ENCODE results near the gene ORM2. TPM values are rescaled to one million over a fixed set of nuclear protein-coding genes. Genes with fewer than 3 reads are reported as not detected.

Gene ORM2
- total RNA-seq, 1 experiment from 2014 or later = not detected

DNA sequence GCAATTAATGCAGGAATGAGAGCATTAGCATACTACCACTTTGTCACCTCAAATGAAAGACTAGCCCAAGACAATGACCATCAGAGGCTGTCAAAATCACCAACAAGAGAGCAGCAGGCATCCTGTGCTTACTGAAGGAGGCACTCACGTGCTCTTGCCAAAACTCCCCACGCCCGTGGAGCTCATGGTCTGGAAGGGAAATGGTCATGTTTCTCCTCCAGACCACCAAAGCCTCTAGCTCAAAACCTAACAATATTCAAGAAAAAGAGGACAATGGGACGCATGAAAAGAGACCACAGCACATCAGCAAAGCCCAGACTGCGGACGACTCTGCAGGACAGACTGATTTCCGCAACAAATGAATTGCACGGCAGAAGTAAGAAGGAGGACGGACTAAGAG lies 45.3 kb downstream of the ORM2 start:
- H4K20me1 ChIP-seq (ENCODE audit: insufficient read depth, low read depth, low read length) = no peaks in the 10 kb centered on the region
- H2AFZ ChIP-seq (ENCODE audit: low read length) = no peak overlapping the region
- H3K36me3 ChIP-seq (ENCODE audit: insufficient read depth, low read length) = peaks cover 49% of the 10 kb centered on the region
- H3K9ac ChIP-seq (ENCODE audit: low read length) = no peak overlapping the region
- H3K27me3 ChIP-seq (ENCODE audit: low read length) = no peaks in the 10 kb centered on the region
- H3K4me3 ChIP-seq (ENCODE audit: low read length) = no peak overlapping the region
- H3K79me2 ChIP-seq (ENCODE audit: low read length) = peaks cover 47% of the 10 kb centered on the region
- no peaks in the 10 kb centered on the region for H3K9me3 ChIP-seq (ENCODE audit: low read length)
- no peak for DNase-seq
- peaks cover 50% of the 10 kb centered on the region for H3K4me1 ChIP-seq (ENCODE audit: low read length)
- no peak overlapping the region for H3K4me2 ChIP-seq (ENCODE audit: low read depth, low read length, poor library complexity, severe bottlenecking)
- H3K27ac ChIP-seq (ENCODE audit: low read length) = peak overlapping the region; percentile 97
- H3K9me2 ChIP-seq (replicated peaks; ENCODE audit: insufficient read depth, low read length) = no peaks in the 10 kb centered on the region

DNA sequence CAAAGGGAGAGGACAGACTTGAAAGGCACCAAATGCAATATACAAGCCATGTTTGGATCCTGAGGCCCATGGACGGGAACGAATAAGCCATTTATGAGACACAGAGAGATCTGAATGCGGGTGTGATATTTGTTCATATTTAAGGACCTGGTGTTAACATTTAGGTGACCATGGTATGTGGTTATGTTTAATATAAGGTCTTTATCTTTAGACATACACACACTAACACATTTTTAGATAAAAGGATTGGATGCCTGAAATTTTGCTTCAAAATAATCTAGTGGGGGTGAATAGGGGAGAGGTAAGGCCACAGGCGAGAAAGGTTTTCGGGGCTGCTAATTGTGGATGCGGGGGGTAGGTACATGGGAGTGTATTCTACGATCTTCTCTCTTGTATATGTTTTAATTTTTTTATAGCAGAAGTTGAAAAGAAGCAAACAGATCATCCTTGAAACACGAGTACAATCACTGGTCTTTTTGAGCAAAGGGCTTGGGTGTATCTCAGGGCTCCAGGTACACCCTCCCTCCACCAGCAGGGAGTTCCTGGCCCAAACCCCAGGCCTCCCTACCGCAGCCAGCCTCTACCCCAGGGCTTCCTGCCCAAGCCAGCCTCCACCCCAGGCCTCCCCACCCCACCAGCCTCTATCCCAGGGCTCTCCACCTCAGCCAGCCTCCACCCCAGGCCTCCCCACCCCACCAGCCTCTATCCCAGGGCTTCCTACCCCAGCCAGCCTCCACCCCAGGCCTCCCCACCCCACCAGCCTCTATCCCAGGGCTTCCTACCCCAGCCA lies 45.9 kb downstream of the ORM2 start:
- Histone ChIP-seq H3K36me3 (ENCODE audit: insufficient read depth, low read length) (peaks cover 53% of the 10 kb centered on the region), H3K9me2 (replicated peaks; ENCODE audit: insufficient read depth, low read length) (no peaks in the 10 kb centered on the region), H3K4me2 (ENCODE audit: low read depth, low read length, poor library complexity, severe bottlenecking) (no peak overlapping the region), H3K79me2 (ENCODE audit: low read length) (peaks cover 48% of the 10 kb centered on the region), H3K4me1 (ENCODE audit: low read length) (peaks cover 50% of the 10 kb centered on the region), H4K20me1 (ENCODE audit: insufficient read depth, low read depth, low read length) (no peaks in the 10 kb centered on the region), H3K27me3 (ENCODE audit: low read length) (no peaks in the 10 kb centered on the region), H3K27ac (ENCODE audit: low read length) (peak overlapping the region; percentile 97), H3K4me3 (ENCODE audit: low read length) (no peak overlapping the region), H2AFZ (ENCODE audit: low read length) (no peak overlapping the region), H3K9me3 (ENCODE audit: low read length) (no peaks in the 10 kb centered on the region), H3K9ac (ENCODE audit: low read length) (no peak overlapping the region)
- no peak for DNase-seq

DNA sequence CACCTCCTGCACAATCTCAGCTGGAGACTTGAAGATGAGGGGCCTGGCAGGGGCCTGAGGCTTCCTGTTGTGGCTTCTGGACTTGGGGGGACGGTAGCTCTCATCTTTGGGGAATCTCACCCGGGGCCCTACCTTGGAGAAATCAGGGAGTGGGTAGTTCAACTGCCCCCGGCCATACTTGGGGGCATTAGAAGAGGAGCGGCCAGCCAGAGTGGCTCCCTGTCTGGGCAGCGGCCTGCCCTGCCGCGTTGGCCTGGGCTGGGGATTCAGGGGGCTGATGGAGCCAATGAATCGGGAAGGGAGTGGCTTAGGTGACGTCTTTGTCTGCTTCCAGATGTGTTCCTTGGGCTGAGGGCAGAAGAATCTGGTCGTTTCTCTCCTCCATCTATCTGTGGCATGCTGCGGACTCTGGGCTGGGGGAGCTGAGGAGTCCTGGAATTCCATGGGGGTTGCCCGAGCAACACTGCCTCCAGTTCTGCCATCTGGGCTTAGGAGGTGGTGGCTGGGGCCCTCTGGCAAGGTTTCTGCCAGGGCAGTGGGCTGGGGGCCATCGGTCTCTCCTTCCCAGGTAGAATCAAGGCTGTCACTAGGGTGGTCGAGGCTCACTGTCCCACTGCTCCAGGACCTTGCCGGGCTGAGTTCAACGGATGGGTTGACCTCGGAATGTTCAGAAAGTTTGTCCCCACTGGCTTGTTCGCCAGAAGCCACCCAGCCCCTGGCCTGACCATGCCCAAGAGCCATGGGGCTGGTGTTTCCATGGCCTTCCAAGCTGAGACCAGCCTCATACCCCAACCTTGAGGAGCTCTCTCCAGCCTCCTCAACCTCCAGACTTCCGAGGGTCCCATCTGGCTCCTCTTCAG lies 47.1 kb downstream of the ORM2 start:
- H3K27ac ChIP-seq (ENCODE audit: low read length) = peak overlapping the region; percentile 32; the same call in 1 of the 2 replicates
- H3K79me2 ChIP-seq (ENCODE audit: low read length) = peaks cover 53% of the 10 kb centered on the region
- no peaks in the 10 kb centered on the region for H4K20me1 ChIP-seq (ENCODE audit: insufficient read depth, low read depth, low read length)
- peaks cover 47% of the 10 kb centered on the region for H3K36me3 ChIP-seq (ENCODE audit: insufficient read depth, low read length)
- no peak overlapping the region for H2AFZ ChIP-seq (ENCODE audit: low read length)
- DNase-seq = no peak
- H3K9ac ChIP-seq (ENCODE audit: low read length) = no peak overlapping the region
- H3K4me3 ChIP-seq (ENCODE audit: low read length) = no peak overlapping the region
- H3K4me1 ChIP-seq (ENCODE audit: low read length) = peaks cover 48% of the 10 kb centered on the region
- H3K4me2 ChIP-seq (ENCODE audit: low read depth, low read length, poor library complexity, severe bottlenecking) = no peak overlapping the region
- H3K9me3 ChIP-seq (ENCODE audit: low read length) = no peaks in the 10 kb centered on the region
- no peaks in the 10 kb centered on the region for H3K9me2 ChIP-seq (replicated peaks; ENCODE audit: insufficient read depth, low read length)
- H3K27me3 ChIP-seq (ENCODE audit: low read length) = no peaks in the 10 kb centered on the region

DNA sequence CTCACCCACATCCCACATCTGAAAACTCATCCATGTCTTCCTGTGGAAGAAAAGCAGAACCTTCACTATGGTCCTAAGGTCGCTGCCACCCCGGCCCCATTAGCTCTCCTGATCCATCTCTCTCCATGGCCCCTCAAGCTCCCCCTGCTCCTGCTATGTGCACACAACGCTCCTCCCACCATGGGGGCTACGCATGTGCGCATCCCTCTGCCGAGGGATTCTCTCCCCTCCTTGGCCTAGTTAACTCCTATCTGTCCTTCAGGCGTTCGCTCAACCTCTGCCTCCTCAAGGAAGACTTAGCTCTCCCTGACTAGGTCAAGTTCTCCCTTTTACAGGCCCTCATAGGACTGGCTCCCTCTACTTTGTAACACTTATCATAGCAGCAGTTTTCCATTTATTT lies 48.3 kb downstream of the ORM2 start:
- no peak for DNase-seq
- H3K27me3 ChIP-seq (ENCODE audit: low read length) = no peaks in the 10 kb centered on the region
- H3K36me3 ChIP-seq (ENCODE audit: insufficient read depth, low read length) = peaks cover 44% of the 10 kb centered on the region
- no peak overlapping the region for H3K4me3 ChIP-seq (ENCODE audit: low read length)
- no peaks in the 10 kb centered on the region for H4K20me1 ChIP-seq (ENCODE audit: insufficient read depth, low read depth, low read length)
- peaks cover 56% of the 10 kb centered on the region for H3K79me2 ChIP-seq (ENCODE audit: low read length)
- H3K9me2 ChIP-seq (replicated peaks; ENCODE audit: insufficient read depth, low read length) = no peaks in the 10 kb centered on the region
- no peak overlapping the region for H2AFZ ChIP-seq (ENCODE audit: low read length)
- peaks cover 48% of the 10 kb centered on the region for H3K4me1 ChIP-seq (ENCODE audit: low read length)
- H3K27ac ChIP-seq (ENCODE audit: low read length) = peak overlapping the region; percentile 17; the same call in 1 of the 2 replicates
- H3K9ac ChIP-seq (ENCODE audit: low read length) = no peak overlapping the region
- H3K9me3 ChIP-seq (ENCODE audit: low read length) = no peaks in the 10 kb centered on the region
- H3K4me2 ChIP-seq (ENCODE audit: low read depth, low read length, poor library complexity, severe bottlenecking) = no peak overlapping the region

- Histone ChIP-seq H3K9me3 (ENCODE audit: low read length) (no peaks in the 10 kb centered on the region), H3K36me3 (ENCODE audit: insufficient read depth, low read length) (peaks cover 41% of the 10 kb centered on the region), H4K20me1 (ENCODE audit: insufficient read depth, low read depth, low read length) (no peaks in the 10 kb centered on the region), H3K27ac (ENCODE audit: low read length) (peak overlapping the region; percentile 60), H3K4me2 (ENCODE audit: low read depth, low read length, poor library complexity, severe bottlenecking) (no peak overlapping the region), H3K79me2 (ENCODE audit: low read length) (peaks cover 64% of the 10 kb centered on the region), H2AFZ (ENCODE audit: low read length) (no peak overlapping the region), H3K4me3 (ENCODE audit: low read length) (no peak overlapping the region), H3K9ac (ENCODE audit: low read length) (no peak overlapping the region), H3K27me3 (ENCODE audit: low read length) (no peaks in the 10 kb centered on the region), H3K4me1 (ENCODE audit: low read length) (peaks cover 48% of the 10 kb centered on the region), H3K9me2 (replicated peaks; ENCODE audit: insufficient read depth, low read length) (no peaks in the 10 kb centered on the region)
- no peak for DNase-seq
Measured at GRCh38 chr9:114378883-114379282, 49.2 kb downstream of the ORM2 start.

Other genes starting within 250 kb of the ORM2 start
- not detected in 2 replicates for gene KIF12, start 230.6 kb upstream of the ORM2 start, total RNA-seq (2014; rRNA removed; shearing (Covaris generic); ENCODE audit: low replicate concordance)
- gene COL27A1, start 174.3 kb upstream of the ORM2 start, total RNA-seq (2014; rRNA removed; shearing (Covaris generic); ENCODE audit: low replicate concordance) = not detected in 2 replicates
- not detected in 2 replicates for gene ORM1, start 6.8 kb upstream of the ORM2 start, total RNA-seq (2014; rRNA removed; shearing (Covaris generic); ENCODE audit: low replicate concordance)
- gene AKNA, start 58.1 kb downstream of the ORM2 start, total RNA-seq (2014; rRNA removed; shearing (Covaris generic); ENCODE audit: low replicate concordance) = 77.9 and 122 TPM in 2 replicates
- 0.30 and 0.76 TPM in 2 replicates for gene WHRN, start 175.6 kb downstream of the ORM2 start, total RNA-seq (2014; rRNA removed; shearing (Covaris generic); ENCODE audit: low replicate concordance)